GM13976 (cell line): ENCODE results near the gene EIF2S2.

Experiments
- DNase-seq: peaks from one replicate; pipeline ENCODE4 v3.0.0; 2012; ENCODE audit warnings: low spot score
- CTCF ChIP-seq: IDR thresholded peaks from 2 replicates; pipeline ENCODE4 v1.5.1; 2012; ENCODE audit warnings: borderline replicate concordance, mild to moderate bottlenecking; ENCODE audit not compliant: insufficient read depth; ENCODE audit errors: extremely low read depth, missing control alignments, control extremely low read depth
- in situ Hi-C: fragments of 300-500 bp; cut with MboI; formaldehyde crosslinking; loops from one replicate; pipeline ENCODE4 v1.12.0; 2022; ENCODE audit warnings: low sequenced_read_pairs, mixed read lengths, inconsistent platforms; ENCODE audit not compliant: unreplicated experiment

The EIF2S2 gene

GRCh38 chr20:34095825-34096224 lies 16.2 kb downstream of the EIF2S2 start:
- in situ Hi-C loops, result no loop called here
- DNase-seq, result no peak
- no peak for TF ChIP-seq CTCF

- DNase-seq, result no peak
- TF ChIP-seq CTCF, result no peak
- in situ Hi-C loops, result no loop called here
These were observed 18.1 kb downstream of the EIF2S2 start for GRCh38 chr20:34093895-34094294.

- in situ Hi-C loops, result no loop called here
- no peak for TF ChIP-seq CTCF
- no peak for DNase-seq
These were observed 20.3 kb downstream of the EIF2S2 start for GRCh38 chr20:34091637-34092200.

- in situ Hi-C loops, result no loop called here
- no peak for TF ChIP-seq CTCF
- no peak for DNase-seq
These were observed 21.4 kb downstream of the EIF2S2 start for GRCh38 chr20:34090645-34091044.

GRCh38 chr20:34089655-34090345 lies 22.2 kb downstream of the EIF2S2 start:
- in situ Hi-C loops, result no loop called here
- DNase-seq, result no peak
- no peak for TF ChIP-seq CTCF

- no peak for TF ChIP-seq CTCF
- no peak for DNase-seq
- in situ Hi-C loops, result no loop called here
These were observed 22.9 kb downstream of the EIF2S2 start for GRCh38 chr20:34089175-34089479.
